ENCODE measurements around the gene LPXN.

LPXN gene

GRCh38 chr11:58524232-58525036 is 51.2 kb downstream of the LPXN start:
- DNase-seq (ENCODE audit: low read depth) = peak; percentile 37

- peak; percentile 11 for DNase-seq (ENCODE audit: low read depth)
Measured at GRCh38 chr11:58513747-58514367, 61.8 kb downstream of the LPXN start.

- DNase-seq (ENCODE audit: low read depth) = no peak
Measured at GRCh38 chr11:58511636-58512035, 64.0 kb downstream of the LPXN start.

- DNase-seq (ENCODE audit: low read depth) = no peak
Measured at GRCh38 chr11:58509748-58510147, 65.9 kb downstream of the LPXN start.

GRCh38 chr11:58508814-58509213 is 66.8 kb downstream of the LPXN start:
- no peak for DNase-seq (ENCODE audit: low read depth)

- no peak for DNase-seq (ENCODE audit: low read depth)
Measured at GRCh38 chr11:58508005-58508404, 67.7 kb downstream of the LPXN start, which contains the start of gene OR5B21. Gene OR5B21, minus strand, starts transcription at chr11:58508105. Its CDS starts 0 bp downstream, at chr11:58508105.

GRCh38 chr11:58507355-58507754 is 68.3 kb downstream of the LPXN start:
- no peak for DNase-seq (ENCODE audit: low read depth)

GRCh38 chr11:58506935-58507334 is 68.7 kb downstream of the LPXN start:
- DNase-seq (ENCODE audit: low read depth) = no peak

- DNase-seq (ENCODE audit: low read depth) = no peak
Measured at GRCh38 chr11:58505849-58506248, 69.8 kb downstream of the LPXN start.

GRCh38 chr11:58504232-58504631 is 71.4 kb downstream of the LPXN start:
- no peak for DNase-seq (ENCODE audit: low read depth)

GRCh38 chr11:58503361-58503856 is 72.2 kb downstream of the LPXN start:
- no peak for DNase-seq (ENCODE audit: low read depth)

- no peak for DNase-seq (ENCODE audit: low read depth)
Measured at GRCh38 chr11:58502004-58502403, 73.7 kb downstream of the LPXN start.

- no peak for DNase-seq (ENCODE audit: low read depth)
Measured at GRCh38 chr11:58498464-58498863, 77.2 kb downstream of the LPXN start.

GRCh38 chr11:58497951-58498350 is 77.7 kb downstream of the LPXN start:
- no peak for DNase-seq (ENCODE audit: low read depth)

- DNase-seq (ENCODE audit: low read depth) = no peak
Measured at GRCh38 chr11:58495906-58496305, 79.8 kb downstream of the LPXN start.

GRCh38 chr11:58494101-58494500 is 81.6 kb downstream of the LPXN start:
- no peak for DNase-seq (ENCODE audit: low read depth)

- no peak for DNase-seq (ENCODE audit: low read depth)
Measured at GRCh38 chr11:58493676-58494075, 82.0 kb downstream of the LPXN start.

- DNase-seq (ENCODE audit: low read depth) = no peak
Measured at GRCh38 chr11:58490827-58491226, 84.8 kb downstream of the LPXN start.

- no peak for DNase-seq (ENCODE audit: low read depth)
Measured at GRCh38 chr11:58487170-58487569, 88.5 kb downstream of the LPXN start.

- no peak for DNase-seq (ENCODE audit: low read depth)
Measured at GRCh38 chr11:58485961-58486360, 89.7 kb downstream of the LPXN start.

All from GM04503 (cell line).